Epithelial cell of esophagus (primary cell): Measurements from ENCODE around the gene SREK1IP1.

ENCODE experiments used
- DNase-seq: peaks from one replicate; pipeline ENCODE4 v3.0.0; 2010; ENCODE audit warnings: low read depth
- H3K4me3 ChIP-seq: 2 replicates; pipeline ENCODE4 v1.5.1; 2011; ENCODE audit warnings: mild to moderate bottlenecking, low read length, control low read depth
- TF ChIP-seq, protein P1 (sequence below): IDR thresholded peaks from 2 replicates; pipeline ENCODE4 v1.5.1; 2011; ENCODE audit warnings: low read depth, mild to moderate bottlenecking, low read length, control low read depth, inconsistent platforms; ENCODE audit not compliant: insufficient read depth; ENCODE audit errors: missing control alignments

Gene SREK1IP1

DNA sequence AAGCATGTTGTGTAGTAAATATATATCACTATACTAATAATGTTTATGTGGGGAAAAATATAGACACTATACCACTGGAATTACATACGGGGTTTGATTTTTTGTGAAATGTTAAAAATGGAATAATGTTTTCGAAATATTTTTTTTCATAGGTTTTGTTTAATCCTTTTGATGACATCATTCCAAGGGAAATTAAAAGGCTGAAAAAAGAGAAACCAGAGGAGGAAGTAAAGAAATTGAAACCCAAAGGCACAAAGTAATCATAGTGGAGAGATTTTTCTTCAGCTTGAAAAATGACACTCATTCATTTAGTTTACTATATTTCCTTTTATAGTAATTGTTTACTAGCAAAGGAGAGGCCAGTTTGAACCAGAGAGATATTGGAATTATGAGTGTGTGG, 17.9 kb upstream of the SREK1IP1 start:
- TF ChIP-seq, protein P1, sequence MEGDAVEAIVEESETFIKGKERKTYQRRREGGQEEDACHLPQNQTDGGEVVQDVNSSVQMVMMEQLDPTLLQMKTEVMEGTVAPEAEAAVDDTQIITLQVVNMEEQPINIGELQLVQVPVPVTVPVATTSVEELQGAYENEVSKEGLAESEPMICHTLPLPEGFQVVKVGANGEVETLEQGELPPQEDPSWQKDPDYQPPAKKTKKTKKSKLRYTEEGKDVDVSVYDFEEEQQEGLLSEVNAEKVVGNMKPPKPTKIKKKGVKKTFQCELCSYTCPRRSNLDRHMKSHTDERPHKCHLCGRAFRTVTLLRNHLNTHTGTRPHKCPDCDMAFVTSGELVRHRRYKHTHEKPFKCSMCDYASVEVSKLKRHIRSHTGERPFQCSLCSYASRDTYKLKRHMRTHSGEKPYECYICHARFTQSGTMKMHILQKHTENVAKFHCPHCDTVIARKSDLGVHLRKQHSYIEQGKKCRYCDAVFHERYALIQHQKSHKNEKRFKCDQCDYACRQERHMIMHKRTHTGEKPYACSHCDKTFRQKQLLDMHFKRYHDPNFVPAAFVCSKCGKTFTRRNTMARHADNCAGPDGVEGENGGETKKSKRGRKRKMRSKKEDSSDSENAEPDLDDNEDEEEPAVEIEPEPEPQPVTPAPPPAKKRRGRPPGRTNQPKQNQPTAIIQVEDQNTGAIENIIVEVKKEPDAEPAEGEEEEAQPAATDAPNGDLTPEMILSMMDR, result no peak
- no peak overlapping the region for H3K4me3 ChIP-seq
- DNase-seq, result no peak

DNA sequence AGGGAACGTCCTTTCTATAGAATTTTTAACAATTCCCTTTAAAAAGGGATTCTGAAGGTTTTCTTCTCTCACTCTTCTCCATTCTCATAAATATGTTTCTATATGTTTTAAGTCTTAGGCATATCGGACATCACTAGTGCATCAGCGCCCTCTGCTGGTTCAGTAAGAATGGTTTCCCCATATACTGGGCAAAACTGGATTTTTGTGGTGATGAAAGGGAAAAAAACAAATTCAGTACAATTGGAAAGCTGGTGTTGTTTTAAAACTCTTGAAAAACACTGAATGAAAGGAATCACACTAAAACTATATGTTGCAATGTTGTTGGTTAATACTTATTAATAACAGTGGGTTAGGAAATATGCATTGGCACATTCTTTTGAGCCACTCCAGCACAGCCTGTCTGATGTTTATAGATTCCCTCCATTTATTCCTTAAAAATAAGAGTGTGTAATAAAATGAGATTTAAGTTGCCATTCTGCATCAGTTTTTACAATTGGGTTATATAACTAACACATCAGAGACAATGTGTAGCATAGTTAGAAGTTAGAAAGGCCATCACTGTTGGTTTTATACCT, 16.0 kb upstream of the SREK1IP1 start:
- TF ChIP-seq, protein P1, result peak; percentile 80
- H3K4me3 ChIP-seq, result no peak overlapping the region
- DNase-seq, result peak; percentile 86

DNA sequence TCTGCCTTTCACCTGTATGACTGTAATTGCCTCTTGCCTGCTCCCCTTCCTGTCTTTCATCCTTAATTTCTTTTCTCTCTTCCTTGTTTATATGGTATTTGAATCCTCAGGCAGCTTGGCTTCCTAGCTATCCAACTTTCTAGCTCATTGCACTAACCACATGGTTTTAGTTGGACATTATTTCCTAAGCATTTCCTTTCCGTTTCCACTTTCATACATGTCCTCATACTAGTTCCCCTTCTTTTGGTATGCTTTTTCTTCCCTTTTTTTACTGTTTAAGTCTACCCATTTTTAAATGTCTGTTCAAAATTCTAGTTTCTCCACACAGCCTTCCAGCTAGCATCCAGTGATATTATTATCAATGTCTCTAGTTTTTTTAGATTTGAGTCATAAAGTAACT, 6.8 kb upstream of the SREK1IP1 start:
- no peak for DNase-seq
- H3K4me3 ChIP-seq, result no peak overlapping the region
- TF ChIP-seq, protein P1, result no peak

DNA sequence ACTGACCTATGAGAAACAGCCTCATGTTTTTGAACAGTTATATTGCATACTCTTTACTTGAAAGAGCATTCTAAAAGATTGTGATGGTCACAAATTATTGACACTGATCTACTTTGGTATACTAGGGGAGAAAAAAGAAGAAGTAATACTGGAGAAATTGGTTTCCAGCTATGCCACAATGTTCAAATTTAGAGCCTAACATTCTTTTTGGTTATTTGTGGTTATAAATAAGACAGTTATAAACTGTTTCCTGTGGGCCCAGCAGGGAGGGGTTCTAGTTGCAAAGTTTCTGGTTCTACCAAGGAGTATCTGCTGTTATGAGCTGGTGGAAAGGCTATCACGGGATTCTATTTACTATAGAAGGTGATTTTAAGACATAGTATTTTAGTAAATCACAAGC, 5.0 kb upstream of the SREK1IP1 start:
- no peak overlapping the region for H3K4me3 ChIP-seq
- DNase-seq, result no peak
- TF ChIP-seq, protein P1, result no peak

DNA sequence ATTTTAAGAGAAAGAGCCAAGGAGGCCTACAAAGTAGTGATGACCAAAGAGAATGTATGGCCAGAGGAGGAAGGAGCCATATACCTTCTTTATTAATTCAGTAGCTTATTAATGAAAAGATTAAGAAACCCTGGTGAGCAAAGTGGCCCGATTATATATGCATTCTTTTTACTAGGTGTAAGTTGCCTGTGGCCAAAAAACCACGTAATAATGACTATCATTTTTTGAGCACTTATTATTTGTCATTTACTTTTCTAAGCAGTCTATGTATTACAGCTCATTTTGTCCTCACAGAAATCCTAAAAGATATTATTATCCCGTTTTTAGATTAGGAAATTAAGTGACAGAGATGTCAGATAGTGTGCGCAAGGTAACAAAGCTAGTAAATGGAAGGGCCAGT, 3.2 kb upstream of the SREK1IP1 start:
- no peak overlapping the region for H3K4me3 ChIP-seq
- peak; percentile 73 for DNase-seq
- TF ChIP-seq, protein P1, result no peak

DNA sequence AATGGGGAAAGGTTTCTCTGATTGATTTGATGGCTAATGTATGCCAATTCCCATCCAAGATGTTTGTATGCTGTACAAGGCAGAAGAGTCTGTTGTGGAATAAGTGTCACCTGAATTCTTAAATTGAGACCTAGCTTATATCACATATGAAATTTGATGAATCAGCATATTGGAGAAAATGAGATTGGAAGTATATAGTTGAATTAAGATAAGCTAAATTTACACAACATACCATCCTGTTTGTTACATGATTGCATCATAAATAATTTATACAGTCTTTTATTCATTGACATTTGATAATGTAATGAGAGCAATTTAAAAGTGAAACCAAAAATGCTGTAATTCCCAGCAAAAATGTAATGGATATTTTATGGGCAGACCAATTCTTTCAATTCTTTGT, 1.4 kb upstream of the SREK1IP1 start:
- TF ChIP-seq, protein P1, result no peak
- no peak for DNase-seq
- H3K4me3 ChIP-seq, result peak overlapping the region; percentile 72

DNA sequence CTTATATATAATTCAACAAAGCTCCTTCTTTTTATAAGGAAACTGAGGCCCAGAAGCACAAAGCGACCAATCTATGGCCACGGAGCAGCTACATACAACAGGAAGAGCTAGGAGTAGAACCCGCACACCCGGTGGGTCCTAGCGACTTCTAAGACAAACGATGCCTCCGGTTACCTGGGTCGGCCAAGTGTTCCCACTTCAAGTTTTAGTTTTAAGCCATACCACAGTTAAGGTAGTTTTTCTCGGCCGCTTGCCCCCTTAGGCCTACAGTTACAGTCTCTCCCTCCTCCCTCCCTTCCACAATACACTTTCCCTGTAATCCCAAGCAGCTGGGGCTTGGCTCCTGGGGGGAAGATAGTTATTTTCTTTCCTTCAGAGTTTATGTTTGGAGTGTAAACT, 533 bp downstream of the SREK1IP1 start:
- TF ChIP-seq, protein P1, result no peak
- H3K4me3 ChIP-seq, result peak overlapping the region; percentile 72
- peak; percentile 38 for DNase-seq
